T-cell (primary cell): ENCODE results near the gene CLIC5. TPM values are rescaled to one million over a fixed set of nuclear protein-coding genes. Genes with fewer than 3 reads are reported as not detected.

Source experiments
- ATAC-seq, 4 experiments: fragments of 200-7000 bp in 3 of 4; fragments of 150-1000 bp in 1 of 4; cut with Tn5 transposase; replicated peaks in 1 of 4; 1 replicate in 3 of 4; 2 replicates in 1 of 4; pipeline ENCODE4 v1.10.0; 2021; ENCODE audit warnings: moderate library complexity in 3 of 4, mild to moderate bottlenecking in 2 of 4, moderate number of reproducible peaks in 1 of 4
- CTCF ChIA-PET, 2 donors: fragments of 300-600 bp; sonication (Branson Sonifier 250); formaldehyde crosslinking; loops; one replicate each; lab custom pipeline; 2022; ENCODE audit warnings: antibody characterized with exemption in 2 of 2; lab: Charles Lee
- POLR2A ChIA-PET, 2 donors: fragments of 300-600 bp; sonication (Branson Sonifier 250); formaldehyde crosslinking; loops; one replicate each; lab custom pipeline; 2022; ENCODE audit warnings: antibody characterized with exemption in 2 of 2; lab: Charles Lee
- DNase-seq, 35 experiments: peaks; one replicate each; pipeline versions ENCODE4 v3.0.0 to v3.0.0-alpha.2; 2013 to 2023
- H3K27ac ChIP-seq: one replicate; pipeline ENCODE4 v1.5.1; 2013; ENCODE audit warnings: low read length
- H3K27me3 ChIP-seq, 2 experiments: replicated peaks in 1 of 2; 1 replicate in 1 of 2; 2 replicates in 1 of 2; pipeline versions ENCODE4 v1.6.1 to v1.7.0; 2013; ENCODE audit warnings: low read length in 1 of 2, mixed read lengths in 1 of 2; ENCODE audit not compliant: control insufficient read depth in 2 of 2, insufficient read depth in 2 of 2; ENCODE audit errors: extremely low read depth in 1 of 2
- H3K36me3 ChIP-seq, 2 donors: 1 replicate in 1 of 2; 2 replicates in 1 of 2; pipeline versions ENCODE4 v1.6.1 to v1.7.0; 2013; ENCODE audit warnings: low read length in 1 of 2; ENCODE audit not compliant: control insufficient read depth in 2 of 2, insufficient read depth in 1 of 2; ENCODE audit errors: extremely low read depth in 1 of 2
- H3K4me1 ChIP-seq, 2 experiments: 1 replicate in 1 of 2; 2 replicates in 1 of 2; pipeline versions ENCODE4 v1.6.1 to v1.7.0; 2013; ENCODE audit warnings: low read length in 2 of 2, mixed read lengths in 1 of 2; ENCODE audit not compliant: insufficient read depth in 2 of 2, control insufficient read depth in 1 of 2; ENCODE audit errors: extremely low read depth in 1 of 2
- H3K4me3 ChIP-seq, 2 donors: 1 replicate in 1 of 2; 2 replicates in 1 of 2; pipeline versions ENCODE4 v1.5.1 to v1.7.0; 2013; ENCODE audit warnings: mild to moderate bottlenecking in 2 of 2, low read length in 1 of 2, moderate library complexity in 1 of 2; ENCODE audit not compliant: control insufficient read depth in 1 of 2; ENCODE audit errors: extremely low read depth in 1 of 2
- H3K9me3 ChIP-seq: 2 replicates; pipeline ENCODE4 v1.7.0; 2013
- H3K27ac Mint-ChIP-seq, 2 donors: one replicate each; pipeline ENCODE4 v1.8.0; 2020 to 2021; ENCODE audit warnings: mild to moderate bottlenecking in 2 of 2, mixed read lengths in 2 of 2
- H3K27me3 Mint-ChIP-seq, 2 donors: one replicate each; pipeline ENCODE4 v1.8.0; 2021 to 2022; ENCODE audit warnings: mixed read lengths in 2 of 2
- H3K36me3 Mint-ChIP-seq: one replicate; pipeline ENCODE4 v1.8.0; 2021; ENCODE audit warnings: mixed read lengths
- H3K4me1 Mint-ChIP-seq, 3 donors: one replicate each; pipeline ENCODE4 v1.8.0; 2020 to 2022; ENCODE audit warnings: mixed read lengths in 3 of 3, mild to moderate bottlenecking in 1 of 3
- H3K4me3 Mint-ChIP-seq, 3 donors: one replicate each; pipeline ENCODE4 v1.8.0; 2020 to 2022; ENCODE audit warnings: mild to moderate bottlenecking in 3 of 3, mixed read lengths in 3 of 3, moderate library complexity in 3 of 3
- H3K9me3 Mint-ChIP-seq, 3 donors: one replicate each; pipeline ENCODE4 v1.8.0; 2020 to 2022; ENCODE audit warnings: mixed read lengths in 3 of 3
- WGBS: methylation state at CpG from one replicate; pipeline ENCODE4 v1.1.5; 2013; ENCODE audit warnings: missing lambda C conversion rate; ENCODE audit not compliant: insufficient coverage; 5-methylcytosine and 5-hydroxymethylcytosine counted together
- total RNA-seq, 35 experiments: library from RNA in 6 of 35; stranded (reverse) in 6 of 35; fragments of 120-200 nt in 1 of 35; gene quantifications; one replicate each; pipeline versions ENCODE4 v1.2.1 to v1.2.4 and lab custom pipeline; 2013 to 2026

Gene CLIC5
- total RNA-seq, 5 donors from 2014 or later (not counting 1 experiment from before 2014, with no cell fraction given) = 3.8 to 17.8 (median 7.1) TPM

DNA sequence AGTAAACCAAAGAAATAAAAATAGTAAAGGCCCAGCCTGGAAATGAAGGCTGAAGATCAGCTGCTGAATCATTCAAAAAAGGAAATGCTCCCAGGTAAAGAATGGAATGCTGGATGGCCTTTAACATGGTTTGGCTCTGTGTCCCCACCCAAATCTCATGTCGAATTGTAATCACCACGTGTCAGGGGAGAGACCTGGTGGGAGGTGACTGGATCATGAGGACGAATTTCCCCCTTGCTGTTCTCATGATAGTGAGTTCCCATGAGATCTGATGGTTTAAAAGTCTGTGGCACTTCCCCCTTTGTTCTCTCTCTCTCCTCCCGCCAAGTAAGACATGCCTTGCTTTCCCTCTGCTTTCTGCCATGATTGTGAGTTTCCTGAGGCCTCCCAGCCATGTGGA, 9.9 kb upstream of the CLIC5 start:
- Mint-ChIP-seq H3K4me1 (no peaks in the 10 kb centered on the region), H3K9me3 (no peaks in the 10 kb centered on the region), H3K27ac (no peak overlapping the region), H3K36me3 (no peaks in the 10 kb centered on the region), H3K4me3 (no peak overlapping the region), H3K27me3 (peaks cover 0 to 10% of the 10 kb centered on the region in 2 donors)
- no peaks in the 10 kb centered on the region for H3K9me3 ChIP-seq
- H3K4me3 ChIP-seq = no peak overlapping the region
- ATAC-seq = no peak
- H3K4me1 ChIP-seq = no peaks in the 10 kb centered on the region
- ChIA-PET POLR2A (no interaction called here), CTCF (no interaction called here)
- DNase-seq = no peak
- no peaks in the 10 kb centered on the region for H3K36me3 ChIP-seq
- H3K27me3 ChIP-seq = no peaks in the 10 kb centered on the region
- WGBS = no CpG with 5 or more reads among the region's 4 CpGs
- H3K27ac ChIP-seq = no peak overlapping the region

DNA sequence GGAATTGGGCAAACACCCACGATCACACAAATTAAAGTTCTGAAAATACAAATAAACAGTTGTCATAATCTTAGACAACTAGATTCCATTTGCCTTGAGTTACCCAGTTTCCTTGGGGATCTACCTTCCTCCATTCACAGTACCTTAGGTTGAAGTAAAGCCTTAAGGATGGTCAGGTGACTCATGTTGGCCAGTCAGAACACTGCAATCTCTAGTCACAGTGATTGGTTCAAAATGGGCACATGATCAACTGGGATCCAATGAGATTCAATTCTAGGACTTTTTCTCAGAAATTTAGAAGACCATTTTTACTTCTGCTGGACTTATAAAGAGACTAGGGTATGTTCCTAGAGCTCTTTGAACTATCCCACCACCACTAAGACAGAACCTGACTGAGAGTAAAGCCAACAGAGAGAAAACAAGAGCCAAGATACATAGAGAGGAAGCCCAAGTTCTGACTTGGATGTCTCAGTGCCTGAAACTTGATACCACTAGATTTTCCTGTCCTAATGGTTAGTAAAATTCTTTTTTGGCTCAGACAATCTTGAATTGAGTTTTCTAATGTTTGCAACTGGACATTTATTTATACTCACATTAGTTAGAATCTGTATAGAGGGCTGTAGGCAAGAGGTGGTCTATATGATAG, 8.6 kb upstream of the CLIC5 start:
- H3K9me3 Mint-ChIP-seq = no peaks in the 10 kb centered on the region
- H3K4me3 ChIP-seq = no peak overlapping the region
- H3K27me3 ChIP-seq = no peaks in the 10 kb centered on the region
- no peaks in the 10 kb centered on the region for H3K4me1 Mint-ChIP-seq
- no peaks in the 10 kb centered on the region for H3K36me3 Mint-ChIP-seq
- H3K4me3 Mint-ChIP-seq = no peak overlapping the region
- H3K27ac Mint-ChIP-seq = no peak overlapping the region
- no peak overlapping the region for H3K27ac ChIP-seq
- no peaks in the 10 kb centered on the region for H3K36me3 ChIP-seq
- DNase-seq (no peak), ATAC-seq (no peak)
- H3K4me1 ChIP-seq = no peaks in the 10 kb centered on the region
- POLR2A ChIA-PET = no interaction called here
- WGBS = no CpG with 5 or more reads among the region's 1 CpG
- peaks cover 0 to 4% of the 10 kb centered on the region in 2 donors for H3K27me3 Mint-ChIP-seq
- CTCF ChIA-PET = no interaction called here
- H3K9me3 ChIP-seq = no peaks in the 10 kb centered on the region

DNA sequence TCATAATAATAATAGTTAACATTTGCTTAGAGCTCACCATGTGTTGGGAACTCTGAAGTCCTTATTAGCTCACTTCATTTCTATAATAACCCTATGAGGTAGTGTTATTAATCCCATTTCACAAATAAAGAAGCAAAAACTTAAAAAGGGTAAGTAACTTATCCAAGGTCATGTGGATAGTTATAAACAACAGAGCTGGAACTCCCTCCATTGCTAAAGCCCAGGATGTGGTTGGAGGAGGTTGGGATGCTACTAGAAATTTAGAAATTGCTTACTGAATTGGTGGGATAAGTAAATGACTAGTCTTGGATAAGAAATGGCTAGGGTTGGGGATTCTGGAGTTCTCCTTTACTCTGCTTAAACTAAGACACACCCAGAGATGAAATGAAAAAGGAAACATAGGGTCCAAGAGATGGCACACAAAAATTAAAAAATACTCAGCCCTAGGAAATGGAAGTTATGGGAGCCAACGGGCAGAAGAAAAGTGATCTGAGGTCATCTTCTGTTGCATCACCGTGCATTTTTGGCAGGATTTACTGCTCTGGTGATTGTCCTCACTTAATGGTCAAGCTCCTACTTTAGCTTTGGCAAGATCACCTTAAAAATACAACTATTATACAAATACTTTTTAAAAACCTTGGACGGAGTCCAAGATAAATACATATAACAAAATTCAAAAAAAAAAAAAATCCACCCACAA, 7.7 kb upstream of the CLIC5 start:
- Histone ChIP-seq H3K27ac (no peak overlapping the region), H3K27me3 (no peaks in the 10 kb centered on the region), H3K4me1 (no peaks in the 10 kb centered on the region), H3K36me3 (no peaks in the 10 kb centered on the region), H3K9me3 (no peaks in the 10 kb centered on the region), H3K4me3 (no peak overlapping the region)
- peaks cover 2 to 5% of the 10 kb centered on the region in 2 donors for H3K27me3 Mint-ChIP-seq
- DNase-seq (no peak), ATAC-seq (no peak)
- no peaks in the 10 kb centered on the region for H3K36me3 Mint-ChIP-seq
- WGBS = 100% methylated on average over 1 of the region's 3 CpGs
- POLR2A ChIA-PET = no interaction called here
- H3K27ac Mint-ChIP-seq = no peak overlapping the region
- no peak overlapping the region for H3K4me3 Mint-ChIP-seq
- H3K9me3 Mint-ChIP-seq = no peaks in the 10 kb centered on the region
- H3K4me1 Mint-ChIP-seq = no peaks in the 10 kb centered on the region
- CTCF ChIA-PET = no interaction called here

DNA sequence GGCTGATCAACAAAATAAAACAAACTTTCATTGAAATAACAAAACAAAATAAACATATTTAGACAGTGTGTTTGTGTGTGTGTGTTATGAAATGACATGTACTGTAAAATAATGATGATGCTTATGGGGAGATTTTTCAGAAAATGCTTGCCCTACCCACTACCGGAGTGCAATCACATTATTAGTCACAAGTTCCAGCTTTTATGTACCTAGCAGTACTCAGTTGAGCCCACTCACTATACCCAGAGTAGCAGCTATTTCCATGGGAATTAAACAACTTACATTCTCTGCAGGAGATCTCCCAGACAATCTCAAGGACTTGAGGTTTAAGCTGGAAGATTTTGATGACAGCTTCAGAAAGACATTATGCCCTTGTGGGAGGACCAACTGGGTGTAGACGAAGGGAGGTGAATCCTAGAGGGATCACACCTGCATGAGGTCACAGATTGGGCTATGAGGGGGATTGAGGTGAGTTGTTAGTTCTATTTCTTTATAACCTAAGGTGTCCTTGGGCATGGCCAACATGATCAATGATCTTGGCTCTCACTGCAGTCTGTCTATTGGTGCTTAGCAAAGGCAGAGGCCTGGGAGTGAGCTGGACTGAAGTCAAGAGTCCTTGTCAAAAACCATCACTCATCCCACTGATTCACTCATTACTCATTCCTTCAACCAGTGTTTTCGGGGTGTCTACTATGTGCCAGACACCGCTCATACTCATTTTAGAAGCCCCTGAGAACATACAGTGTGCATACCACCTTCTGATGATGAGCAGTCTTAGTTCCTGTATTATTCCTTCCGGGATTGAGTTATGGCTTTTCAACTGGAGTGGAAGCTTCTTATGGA, 6.7 kb upstream of the CLIC5 start:
- H3K27me3 Mint-ChIP-seq = peaks cover 7 to 15% of the 10 kb centered on the region in 2 donors
- no peaks in the 10 kb centered on the region for H3K4me1 Mint-ChIP-seq
- H3K36me3 ChIP-seq = no peaks in the 10 kb centered on the region
- no peak overlapping the region for H3K4me3 ChIP-seq
- H3K27me3 ChIP-seq = peaks cover 0 to 3% of the 10 kb centered on the region in 2 experiments
- no peaks in the 10 kb centered on the region for H3K36me3 Mint-ChIP-seq
- H3K27ac ChIP-seq = no peak overlapping the region
- H3K27ac Mint-ChIP-seq = no peak overlapping the region
- WGBS = 39% methylated on average over 2 of the region's 5 CpGs
- ATAC-seq (no peak), DNase-seq (no peak)
- ChIA-PET POLR2A (no interaction called here), CTCF (interaction anchor here (0.5 to 0.6 kb wide), 2 partner anchors 69 to 97 kb away, joined by 3 to 4 read pairs; no protein-coding TSS in a partner anchor)
- H3K9me3 ChIP-seq = no peaks in the 10 kb centered on the region
- H3K4me1 ChIP-seq = no peaks in the 10 kb centered on the region
- no peaks in the 10 kb centered on the region for H3K9me3 Mint-ChIP-seq
- H3K4me3 Mint-ChIP-seq = no peak overlapping the region

DNA sequence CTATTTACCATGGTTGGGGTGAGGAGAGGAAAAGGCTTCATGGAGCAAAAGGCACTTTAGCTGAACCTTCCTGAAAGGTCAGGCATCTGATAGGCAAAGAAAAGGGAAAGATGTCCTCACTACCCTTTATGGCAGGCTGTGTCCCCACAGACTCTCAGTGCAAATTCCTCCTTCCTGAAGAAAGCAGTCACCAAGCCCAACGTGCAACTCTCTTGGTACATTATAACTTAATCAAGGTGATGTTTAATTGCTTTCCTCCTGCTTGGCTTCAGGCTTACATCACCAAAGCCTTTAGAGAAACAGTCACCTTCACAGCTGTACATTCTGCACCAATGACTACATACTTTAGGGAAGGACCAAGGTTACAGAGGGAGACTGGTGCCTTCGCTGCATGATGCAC, 2.1 kb upstream of the CLIC5 start:
- H3K4me1 Mint-ChIP-seq = peaks cover 27 to 32% (median 29%) of the 10 kb centered on the region in 3 donors
- H3K4me3 Mint-ChIP-seq = no peak overlapping the region
- no peak overlapping the region for H3K4me3 ChIP-seq
- H3K27me3 ChIP-seq = peaks cover 0 to 3% of the 10 kb centered on the region in 2 experiments
- no CpG with 5 or more reads among the region's 2 CpGs for WGBS
- H3K36me3 ChIP-seq = no peaks in the 10 kb centered on the region
- ATAC-seq (no peak), DNase-seq (no peak)
- no peaks in the 10 kb centered on the region for H3K9me3 Mint-ChIP-seq
- ChIA-PET POLR2A (no interaction called here), CTCF (interaction anchor here in 1 of 2 donors (1.1 kb wide), 3 partner anchors 17 to 112 kb away, joined by 3 to 4 read pairs (median 3); partner anchors contain the start of gene ENPP4)
- peaks cover 3 to 24% of the 10 kb centered on the region in 2 experiments for H3K4me1 ChIP-seq
- no peaks in the 10 kb centered on the region for H3K9me3 ChIP-seq
- no peak overlapping the region for H3K27ac Mint-ChIP-seq
- no peak overlapping the region for H3K27ac ChIP-seq
- no peaks in the 10 kb centered on the region for H3K36me3 Mint-ChIP-seq
- H3K27me3 Mint-ChIP-seq = peaks cover 12% of the 10 kb centered on the region in 2 donors

DNA sequence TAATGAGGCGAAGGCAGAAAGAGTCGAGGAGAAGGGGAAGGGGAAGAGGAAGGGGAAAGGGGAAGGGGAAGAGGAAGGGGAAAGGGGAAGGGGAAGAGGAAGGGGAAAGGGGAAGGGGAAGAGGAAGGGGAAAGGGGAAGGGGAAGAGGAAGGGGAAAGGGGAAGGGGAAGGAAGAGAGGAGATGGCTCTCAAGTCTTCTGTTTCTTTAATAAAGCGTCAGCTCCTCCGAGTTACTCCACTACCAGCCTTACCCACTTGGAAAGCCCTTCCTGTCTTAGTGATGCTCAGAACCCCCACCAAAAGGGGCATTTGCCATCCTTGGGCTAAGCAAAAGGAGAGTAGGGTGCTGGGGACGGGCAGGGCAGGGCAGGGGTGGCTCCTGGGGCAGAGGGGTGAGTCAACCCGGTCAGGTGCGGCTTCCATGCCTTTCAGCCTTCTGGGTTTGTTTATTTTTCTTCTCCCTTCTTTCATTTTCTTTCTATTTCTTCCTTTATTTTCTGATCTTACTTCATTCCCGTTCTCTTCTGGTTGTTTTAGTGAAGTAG, 476 bp upstream of the CLIC5 start:
- Mint-ChIP-seq H3K4me1 (peaks cover 43 to 48% (median 45%) of the 10 kb centered on the region in 3 donors), H3K36me3 (no peaks in the 10 kb centered on the region), H3K27me3 (peaks cover 12% of the 10 kb centered on the region in 2 donors), H3K4me3 (peak overlapping the region; percentile 49 to 77 (median 65)), H3K9me3 (no peaks in the 10 kb centered on the region), H3K27ac (peak overlapping the region; percentile 24 to 30)
- WGBS = no CpG with 5 or more reads among the region's 8 CpGs
- no peaks in the 10 kb centered on the region for H3K9me3 ChIP-seq
- H3K4me3 ChIP-seq = peak overlapping the region; percentile 69 to 77
- ATAC-seq = no peak
- CTCF ChIA-PET = no interaction called here
- H3K4me1 ChIP-seq = peaks cover 6 to 38% of the 10 kb centered on the region in 2 experiments
- H3K27ac ChIP-seq = no peak overlapping the region
- peak in 1 of 35 experiments; percentile 21 for DNase-seq
- H3K27me3 ChIP-seq = peaks cover 0 to 3% of the 10 kb centered on the region in 2 experiments
- H3K36me3 ChIP-seq = no peaks in the 10 kb centered on the region
- POLR2A ChIA-PET = no interaction called here
